B cell (primary cell): ENCODE measurements around the gene SAMD4A. TPM values are rescaled to one million over a fixed set of nuclear protein-coding genes. Genes with fewer than 3 reads are reported as not detected.

Experiments used
- ATAC-seq: fragments of 200-7000 bp; cut with Tn5 transposase; one replicate; pipeline ENCODE4 v1.10.0; 2021; ENCODE audit warnings: low read depth, mild to moderate bottlenecking, moderate number of reproducible peaks, moderate library complexity
- CTCF ChIA-PET: fragments of 350-600 bp; sonication (Branson Sonifier 250); formaldehyde crosslinking; loops from one replicate; lab custom pipeline; 2021; ENCODE audit warnings: antibody characterized with exemption, inconsistent platforms; lab: Charles Lee
- POLR2A ChIA-PET: fragments of 350-600 bp; sonication (Branson Sonifier 250); formaldehyde crosslinking; loops from one replicate; lab custom pipeline; 2021; ENCODE audit warnings: antibody characterized with exemption; lab: Charles Lee
- DNase-seq: peaks from one replicate; pipeline ENCODE4 v3.0.0; 2013
- H2AFZ ChIP-seq: 2 replicates; pipeline ENCODE4 v1.6.1; 2012; ENCODE audit warnings: mild to moderate bottlenecking, low read depth, low read length; ENCODE audit not compliant: insufficient read depth, poor library complexity, severe bottlenecking
- H3K27ac ChIP-seq, 2 donors: 1 replicate in 1 of 2; 2 replicates in 1 of 2; pipeline ENCODE4 v1.5.1; 2012 to 2013; ENCODE audit warnings: low read length in 2 of 2, mild to moderate bottlenecking in 2 of 2, moderate library complexity in 1 of 2
- H3K27me3 ChIP-seq, 4 experiments: fragments of 200-600 bp in 1 of 4; sonication (generic) in 1 of 4; replicated peaks in 1 of 4; 1 replicate in 2 of 4; 2 replicates in 2 of 4; pipeline versions ENCODE4 v1.6.1 to v1.7.0; 2013 to 2016; ENCODE audit warnings: low read length in 3 of 4, mild to moderate bottlenecking in 2 of 4, mixed read lengths in 1 of 4, moderate library complexity in 1 of 4; ENCODE audit not compliant: insufficient read depth in 4 of 4, control insufficient read depth in 3 of 4; ENCODE audit errors: control extremely low read depth in 1 of 4
- H3K36me3 ChIP-seq, 2 experiments: replicated peaks in 1 of 2; 1 replicate in 1 of 2; 2 replicates in 1 of 2; pipeline versions ENCODE4 v1.6.1 to v1.7.1; 2013; ENCODE audit warnings: low read length in 1 of 2; ENCODE audit not compliant: insufficient read depth in 2 of 2, control insufficient read depth in 1 of 2; ENCODE audit errors: control extremely low read depth in 1 of 2, extremely low read depth in 1 of 2
- H3K4me1 ChIP-seq, 2 donors: fragments of 200-600 bp in 1 of 2; sonication (generic) in 1 of 2; 1 replicate in 1 of 2; 2 replicates in 1 of 2; pipeline versions ENCODE4 v1.5.1 to v1.6.1; 2013 to 2017; ENCODE audit warnings: low read length in 2 of 2; ENCODE audit not compliant: control insufficient read depth in 2 of 2, insufficient read depth in 2 of 2
- H3K4me2 ChIP-seq: replicated peaks from 2 replicates; pipeline ENCODE3; 2012; ENCODE audit warnings: mild to moderate bottlenecking, low read depth, low read length; ENCODE audit not compliant: poor library complexity, severe bottlenecking
- H3K4me3 ChIP-seq, 5 experiments: fragments of 200-600 bp in 1 of 5; sonication (generic) in 1 of 5; 1 replicate in 3 of 5; 2 replicates in 2 of 5; pipeline versions ENCODE4 v1.5.1 to v1.7.0; 2011 to 2016; ENCODE audit warnings: low read length in 4 of 5, mild to moderate bottlenecking in 4 of 5, low read depth in 2 of 5, control low read depth in 1 of 5, moderate library complexity in 1 of 5; ENCODE audit not compliant: insufficient read depth in 1 of 5; ENCODE audit errors: control extremely low read depth in 1 of 5, extremely low read depth in 1 of 5
- H3K79me2 ChIP-seq: fragments of 200-600 bp; sonication (generic); one replicate; pipeline ENCODE4 v1.6.0; 2016; ENCODE audit warnings: low read length; ENCODE audit not compliant: control insufficient read depth, insufficient read depth
- H3K9ac ChIP-seq: fragments of 200-600 bp; sonication (generic); 2 replicates; pipeline ENCODE4 v1.6.1; 2017; ENCODE audit warnings: mild to moderate bottlenecking, low read length, moderate library complexity
- H3K9me3 ChIP-seq, 3 donors: one replicate each; pipeline versions ENCODE4 v1.6.1 to v1.7.1; 2013; ENCODE audit warnings: low read length in 2 of 3; ENCODE audit not compliant: control insufficient read depth in 2 of 3, insufficient read depth in 1 of 3; ENCODE audit errors: control extremely low read depth in 1 of 3
- H4K20me1 ChIP-seq: 2 replicates; pipeline ENCODE4 v1.6.0; 2012; ENCODE audit warnings: mild to moderate bottlenecking, low read length; ENCODE audit not compliant: insufficient read depth, control insufficient read depth, poor library complexity, severe bottlenecking
- H3K27ac Mint-ChIP-seq: one replicate; pipeline ENCODE4 v1.8.0; 2021; ENCODE audit warnings: mixed read lengths
- H3K27me3 Mint-ChIP-seq: one replicate; pipeline ENCODE4 v1.8.0; 2021; ENCODE audit warnings: mixed read lengths
- H3K4me1 Mint-ChIP-seq: one replicate; pipeline ENCODE4 v1.8.0; 2021; ENCODE audit warnings: mixed read lengths
- H3K4me3 Mint-ChIP-seq: one replicate; pipeline ENCODE4 v1.8.0; 2021; ENCODE audit warnings: mixed read lengths
- H3K9me3 Mint-ChIP-seq: one replicate; pipeline ENCODE4 v1.8.0; 2022; ENCODE audit warnings: mixed read lengths; ENCODE audit not compliant: insufficient read depth
- EZH2 ChIP-seq: IDR thresholded peaks from 2 replicates; pipeline ENCODE4 v1.6.1; 2012; ENCODE audit warnings: borderline replicate concordance, low read depth, mild to moderate bottlenecking, moderate library complexity, low read length; ENCODE audit not compliant: insufficient read depth, poor library complexity, severe bottlenecking
- WGBS: methylation state at CpG from one replicate; pipeline ENCODE4 v1.1.5; 2013; ENCODE audit warnings: missing lambda C conversion rate; ENCODE audit not compliant: insufficient coverage; 5-methylcytosine and 5-hydroxymethylcytosine counted together
- intact Hi-C: fragments of 100-400 bp; cut with micrococcal nuclease; formaldehyde crosslinking; loops from one replicate; pipeline ENCODE4 v1.10.0; 2022
- polyA plus RNA-seq: library from polyadenylated mRNA; depleted of rRNA; stranded (reverse); fragments of >200 nt; gene quantifications from 2 replicates; pipeline ENCODE4 v1.2.3, GENCODE V29; 2012
- total RNA-seq, 2 donors: library from RNA; stranded (reverse); fragments of 120-200 nt in 1 of 2; gene quantifications; 1 replicate in 1 of 2; 2 replicates in 1 of 2; pipeline versions ENCODE4 v1.2.3 to v1.2.4, GENCODE V29; 2013 to 2022
- TF ChIP-seq, protein P1 (sequence below): fragments of 200-600 bp; IDR thresholded peaks from one replicate; pipeline ENCODE4 v1.8.0; 2022; ENCODE audit warnings: antibody characterized with exemption, mild to moderate bottlenecking

SAMD4A gene
- total and polyA plus RNA-seq, 2 donors (not counting 1 experiment from before 2014, with no cell fraction given) = 5.7 to 13.7 TPM

DNA sequence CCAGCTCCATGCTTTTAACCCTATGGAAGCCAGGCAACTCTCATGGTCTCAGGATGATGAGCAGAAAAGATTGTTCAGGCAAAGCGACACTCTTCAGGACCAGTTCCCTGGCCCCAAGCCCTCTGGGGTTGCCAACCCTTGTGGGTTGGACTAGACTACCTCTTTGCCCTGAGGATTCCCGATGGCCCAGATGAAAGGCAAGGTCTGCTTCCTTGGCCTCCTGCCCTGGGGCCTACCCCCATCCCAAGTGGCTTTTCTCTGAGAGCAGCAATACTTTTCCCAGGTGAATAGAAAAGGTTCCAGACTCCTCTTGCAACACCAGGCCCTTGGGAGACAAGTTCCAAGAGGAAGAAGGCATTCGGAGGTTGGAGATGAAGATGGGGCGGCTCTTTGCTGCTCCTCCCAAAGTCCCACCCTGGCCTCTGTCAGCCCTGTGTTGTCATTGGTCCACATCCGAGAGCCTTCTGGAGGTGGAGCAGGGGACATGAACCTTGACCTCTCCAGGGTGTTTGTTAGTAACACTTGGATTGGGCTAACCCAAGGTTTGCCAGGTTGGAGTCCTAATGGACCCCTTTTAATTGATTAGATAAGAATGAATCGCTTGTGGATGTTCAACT is 204.6 kb downstream of the SAMD4A start:
- peaks cover 13% of the 10 kb centered on the region for H4K20me1 ChIP-seq
- H2AFZ ChIP-seq = no peak overlapping the region
- no peak for TF ChIP-seq EZH2
- TF ChIP-seq, protein P1, sequence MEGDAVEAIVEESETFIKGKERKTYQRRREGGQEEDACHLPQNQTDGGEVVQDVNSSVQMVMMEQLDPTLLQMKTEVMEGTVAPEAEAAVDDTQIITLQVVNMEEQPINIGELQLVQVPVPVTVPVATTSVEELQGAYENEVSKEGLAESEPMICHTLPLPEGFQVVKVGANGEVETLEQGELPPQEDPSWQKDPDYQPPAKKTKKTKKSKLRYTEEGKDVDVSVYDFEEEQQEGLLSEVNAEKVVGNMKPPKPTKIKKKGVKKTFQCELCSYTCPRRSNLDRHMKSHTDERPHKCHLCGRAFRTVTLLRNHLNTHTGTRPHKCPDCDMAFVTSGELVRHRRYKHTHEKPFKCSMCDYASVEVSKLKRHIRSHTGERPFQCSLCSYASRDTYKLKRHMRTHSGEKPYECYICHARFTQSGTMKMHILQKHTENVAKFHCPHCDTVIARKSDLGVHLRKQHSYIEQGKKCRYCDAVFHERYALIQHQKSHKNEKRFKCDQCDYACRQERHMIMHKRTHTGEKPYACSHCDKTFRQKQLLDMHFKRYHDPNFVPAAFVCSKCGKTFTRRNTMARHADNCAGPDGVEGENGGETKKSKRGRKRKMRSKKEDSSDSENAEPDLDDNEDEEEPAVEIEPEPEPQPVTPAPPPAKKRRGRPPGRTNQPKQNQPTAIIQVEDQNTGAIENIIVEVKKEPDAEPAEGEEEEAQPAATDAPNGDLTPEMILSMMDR = no peak
- Mint-ChIP-seq H3K4me3 (no peak overlapping the region), H3K27me3 (no peaks in the 10 kb centered on the region), H3K27ac (no peak overlapping the region), H3K4me1 (peaks cover 23% of the 10 kb centered on the region), H3K9me3 (no peaks in the 10 kb centered on the region)
- H3K9ac ChIP-seq = no peak overlapping the region
- WGBS = 86% methylated on average over 4 of the region's 6 CpGs
- H3K79me2 ChIP-seq = no peaks in the 10 kb centered on the region
- H3K4me1 ChIP-seq = peaks cover 30 to 31% of the 10 kb centered on the region in 2 donors
- no peak for DNase-seq
- H3K9me3 ChIP-seq = no peaks in the 10 kb centered on the region
- H3K36me3 ChIP-seq = peaks cover 0 to 5% of the 10 kb centered on the region in 2 experiments
- no peaks in the 10 kb centered on the region for H3K27me3 ChIP-seq
- intact Hi-C loops = loop anchor here (10.0 kb wide), 3 partner anchors 113 to 377 kb away; partner anchors contain the start of genes CDKN3 and CGRRF1
- H3K4me2 ChIP-seq = no peak overlapping the region
- ChIA-PET POLR2A (no interaction called here), CTCF (interaction anchor here (1.4 to 6.5 kb wide), 3 partner anchors 205 to 207 kb away, joined by 5 to 231 read pairs (median 6); partner anchors contain the start of gene SAMD4A)
- ATAC-seq = no peak
- H3K27ac ChIP-seq = no peak overlapping the region
- H3K4me3 ChIP-seq = no peak overlapping the region

DNA sequence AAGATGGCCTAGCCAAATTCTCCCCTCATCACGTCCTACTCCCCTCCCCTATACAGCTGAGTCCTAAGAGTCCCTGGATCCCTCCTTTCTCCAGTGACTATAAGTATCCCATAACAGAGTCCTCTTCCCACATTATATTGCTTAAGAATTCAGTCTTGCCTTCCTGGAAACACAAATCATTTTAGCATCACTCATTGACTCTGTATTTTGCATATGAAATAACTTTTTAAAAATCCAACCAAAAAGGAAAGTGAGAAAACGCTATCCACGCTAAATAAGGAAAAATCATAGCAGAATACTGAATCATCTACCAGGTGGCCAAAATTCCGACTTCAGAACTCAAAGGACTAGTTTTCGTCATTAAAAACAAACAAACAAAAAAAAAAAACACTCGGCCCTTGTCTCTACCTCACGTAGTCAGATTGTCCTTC is 205.5 kb downstream of the SAMD4A start:
- Mint-ChIP-seq H3K27me3 (no peaks in the 10 kb centered on the region), H3K4me3 (no peak overlapping the region), H3K9me3 (no peaks in the 10 kb centered on the region), H3K4me1 (peaks cover 31% of the 10 kb centered on the region), H3K27ac (no peak overlapping the region)
- H3K4me1 ChIP-seq = peaks cover 40 to 41% of the 10 kb centered on the region in 2 donors
- 97% methylated on average over 5 of the region's 7 CpGs for WGBS
- H3K36me3 ChIP-seq = no peaks in the 10 kb centered on the region
- peak overlapping the region in 1 of 2 donors; percentile 28 for H3K27ac ChIP-seq
- TF ChIP-seq EZH2 = no peak
- no peak for DNase-seq
- peaks cover 21% of the 10 kb centered on the region for H4K20me1 ChIP-seq
- no peak overlapping the region for H3K4me3 ChIP-seq
- no peaks in the 10 kb centered on the region for H3K9me3 ChIP-seq
- no peaks in the 10 kb centered on the region for H3K27me3 ChIP-seq
- intact Hi-C loops = loop anchor here (10.0 kb wide), 3 partner anchors 112 to 378 kb away; partner anchors contain the start of genes CDKN3 and CGRRF1
- no peaks in the 10 kb centered on the region for H3K79me2 ChIP-seq
- no peak overlapping the region for H2AFZ ChIP-seq
- ChIA-PET CTCF (interaction anchor here (1.2 to 6.5 kb wide), 7 partner anchors 10 to 212 kb away, joined by 3 to 231 read pairs (median 11); partner anchors contain the start of gene SAMD4A), POLR2A (no interaction called here)
- H3K9ac ChIP-seq = no peak overlapping the region
- H3K4me2 ChIP-seq = no peak overlapping the region
- no peak for ATAC-seq
